NCI-H1105 treated with DMSO at 0.1 percent for 48 hours (cell line): ENCODE measurements around the gene SPON2.

ENCODE experiments used
- DNase-seq: peaks from one replicate; lab custom pipeline; 2025; lab: John Stamatoyannopoulos, UW

The SPON2 gene

DNA sequence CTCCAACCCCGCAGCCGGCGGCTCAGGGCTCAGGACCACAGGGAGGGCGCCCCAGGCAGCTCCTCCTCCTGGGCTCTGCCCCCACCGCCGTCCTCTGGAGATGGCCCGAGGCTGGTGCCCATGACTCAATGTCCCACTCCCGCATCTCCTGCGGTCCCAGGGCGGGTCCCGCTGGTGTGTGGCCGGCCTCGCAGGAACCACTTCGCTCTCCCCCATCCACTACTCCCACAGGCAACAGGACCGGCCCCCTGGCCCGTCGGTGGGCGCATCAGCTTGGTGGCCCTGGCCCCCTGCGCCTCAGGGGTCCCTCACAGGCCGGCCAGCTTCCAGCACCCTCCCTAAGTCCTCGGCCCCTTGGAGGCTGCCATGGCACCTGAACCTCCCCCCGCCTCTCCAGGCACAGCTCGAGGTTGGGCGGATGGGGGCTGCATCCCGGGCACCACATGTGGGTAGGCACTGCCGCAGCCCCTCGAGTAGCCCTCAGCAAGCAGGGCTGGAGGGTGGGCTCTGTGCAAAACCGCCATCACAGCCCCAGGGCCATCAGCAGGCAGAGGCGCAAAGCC is 22.8 kb upstream of the SPON2 start:
- DNase-seq = no peak

DNA sequence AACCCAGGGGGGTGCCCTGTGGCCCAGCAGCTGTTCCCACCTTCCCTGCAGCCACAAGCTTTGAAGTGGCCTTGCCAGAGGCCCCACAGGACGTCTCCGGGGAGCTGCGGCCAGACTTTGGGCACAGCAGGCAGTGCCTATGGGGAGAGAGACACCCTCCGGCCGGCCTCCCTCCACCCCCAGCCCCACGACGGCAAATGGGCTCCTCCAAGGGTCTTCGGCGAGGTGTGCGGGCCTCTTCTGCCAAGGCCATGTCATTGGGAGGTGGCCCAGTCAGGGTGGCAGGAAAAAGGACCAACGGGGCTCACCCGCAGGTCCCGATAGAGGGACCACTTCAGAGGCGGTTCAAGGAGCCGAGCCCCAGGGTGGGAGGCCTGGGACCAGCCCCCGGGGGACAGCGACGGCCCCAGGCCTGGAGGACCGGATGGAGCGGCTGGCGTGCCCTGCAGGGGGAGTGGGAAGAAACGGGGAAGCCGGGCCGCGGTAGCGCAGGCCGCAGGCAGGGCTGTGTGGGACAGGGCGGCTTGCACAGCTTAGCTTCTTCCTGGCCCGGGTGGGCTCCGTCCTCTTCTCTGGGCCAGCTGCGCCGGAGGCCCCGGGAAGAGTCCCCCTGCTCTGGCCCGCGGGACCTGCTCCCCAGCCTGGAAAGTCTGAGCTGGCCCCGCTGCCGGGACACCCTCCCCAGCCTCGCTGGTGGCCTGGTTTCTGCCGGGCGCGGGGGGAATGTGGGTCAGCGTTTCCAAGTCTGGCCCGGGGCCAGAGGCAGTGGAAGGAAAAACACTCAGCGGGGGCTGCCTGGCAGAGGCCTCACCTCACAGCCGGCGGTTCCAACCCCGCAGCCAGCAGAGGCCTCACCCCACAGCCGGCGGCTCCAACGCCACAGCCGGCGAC is 21.9 kb upstream of the SPON2 start:
- DNase-seq = no peak

DNA sequence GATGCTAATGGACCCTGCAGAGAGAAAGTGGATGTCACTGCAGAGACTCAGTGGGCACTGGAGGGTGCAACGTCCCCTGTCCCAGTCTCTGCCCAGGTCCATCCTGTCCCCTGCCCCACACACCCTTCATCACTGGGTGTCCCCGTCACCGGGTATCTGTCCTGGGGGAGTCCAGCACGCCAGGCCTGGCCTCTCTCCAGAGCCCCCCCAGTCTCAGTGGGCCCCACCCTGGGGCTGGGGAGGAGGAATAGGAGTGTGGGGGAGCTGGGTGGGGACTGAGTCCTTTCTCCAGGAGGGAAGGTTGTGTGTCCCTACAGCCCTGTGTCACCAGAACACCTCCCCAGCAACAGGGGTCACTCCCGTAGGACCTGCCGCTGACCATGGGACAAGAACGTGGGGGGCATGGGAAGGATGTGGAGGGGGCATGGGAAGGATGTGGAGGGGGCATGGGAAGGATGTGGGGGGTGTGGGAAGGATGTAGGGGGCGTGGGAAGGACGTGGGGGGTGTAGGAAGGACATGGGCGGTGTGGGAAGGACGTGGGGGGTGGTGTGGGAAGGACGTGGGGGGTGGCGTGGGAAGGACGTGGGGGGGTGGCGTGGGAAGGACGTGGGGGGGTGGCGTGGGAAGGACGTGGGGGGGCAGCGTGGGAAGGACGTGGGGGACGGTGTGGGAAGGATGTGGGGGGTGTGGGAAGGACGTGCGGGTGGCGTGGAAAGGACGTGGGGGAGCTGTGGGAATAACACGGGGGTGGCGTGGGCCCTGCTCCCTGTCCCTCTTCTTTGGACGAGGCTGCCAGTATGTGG is 21.0 kb upstream of the SPON2 start:
- no peak for DNase-seq

DNA sequence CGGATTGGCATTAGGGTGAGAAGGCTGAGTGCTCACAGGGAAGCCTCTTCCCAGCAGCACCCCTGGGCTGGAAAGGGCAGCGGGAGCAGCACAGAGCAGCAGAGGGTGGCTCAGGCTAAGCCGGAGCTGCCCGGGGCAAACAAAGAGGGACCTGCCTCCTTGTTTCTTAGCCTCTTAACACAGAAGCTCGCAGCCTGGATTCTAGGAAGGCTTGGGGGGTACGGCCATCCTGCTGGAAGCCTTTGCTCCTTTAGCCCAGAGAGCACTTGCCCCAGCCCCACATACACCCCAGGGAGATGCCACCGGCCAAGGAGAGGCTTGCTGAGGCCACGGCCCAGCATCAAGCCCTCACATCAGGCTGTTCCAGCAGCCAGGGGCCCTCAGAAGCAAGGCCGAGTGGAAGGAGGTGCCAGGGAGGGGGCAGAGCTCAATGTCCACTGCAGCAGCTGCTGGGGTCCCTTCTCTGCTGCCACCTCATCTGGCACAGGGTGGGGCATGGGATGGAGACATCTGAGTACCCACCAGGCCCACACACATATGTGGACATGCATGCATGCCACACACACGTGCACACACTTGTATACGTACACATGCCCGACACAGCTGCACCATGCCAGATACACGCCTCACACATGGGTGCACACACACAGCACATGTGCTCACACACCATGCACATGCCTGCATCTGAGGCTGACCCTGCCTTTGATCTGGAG is 20.3 kb upstream of the SPON2 start:
- no peak for DNase-seq

DNA sequence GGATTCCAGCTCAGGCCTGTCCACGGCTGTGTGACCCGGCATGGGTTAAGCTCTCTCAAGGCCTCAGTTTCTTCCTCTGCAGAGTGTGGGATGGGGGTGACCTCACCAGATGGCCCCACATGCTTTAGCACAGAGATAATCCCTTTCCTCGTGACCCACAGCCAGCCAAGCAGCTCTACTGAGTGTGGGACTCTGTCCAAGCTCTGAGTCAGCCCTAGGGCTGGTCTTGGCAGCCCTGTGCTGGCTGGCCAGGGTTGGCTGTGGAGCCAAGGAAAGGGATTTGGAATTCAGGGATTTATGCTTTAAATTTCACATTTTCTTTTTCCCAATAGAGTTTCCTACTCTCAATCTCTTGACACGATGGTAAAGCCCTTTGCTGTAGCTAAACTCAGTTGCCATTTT is 19.7 kb upstream of the SPON2 start:
- no peak for DNase-seq

DNA sequence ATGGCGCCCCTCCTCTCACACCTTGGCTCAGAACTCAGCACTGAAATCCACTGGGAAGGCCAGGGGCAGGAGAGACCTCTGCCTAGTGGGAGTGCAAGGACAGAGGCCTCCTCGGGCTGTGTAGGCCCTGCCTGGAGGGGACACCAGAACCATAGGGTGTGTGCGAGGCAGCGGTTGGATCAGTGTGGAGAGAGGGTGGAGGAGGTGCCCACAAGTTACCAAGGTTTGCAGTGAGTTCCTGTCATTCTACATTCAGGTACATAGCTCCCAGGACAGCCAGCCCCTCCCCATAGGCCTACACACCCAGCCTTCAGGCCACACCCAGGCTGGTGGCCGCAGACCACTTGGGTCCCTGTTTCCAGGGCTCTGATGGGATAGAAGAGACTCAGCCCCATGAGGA is 19.2 kb upstream of the SPON2 start:
- no peak for DNase-seq

DNA sequence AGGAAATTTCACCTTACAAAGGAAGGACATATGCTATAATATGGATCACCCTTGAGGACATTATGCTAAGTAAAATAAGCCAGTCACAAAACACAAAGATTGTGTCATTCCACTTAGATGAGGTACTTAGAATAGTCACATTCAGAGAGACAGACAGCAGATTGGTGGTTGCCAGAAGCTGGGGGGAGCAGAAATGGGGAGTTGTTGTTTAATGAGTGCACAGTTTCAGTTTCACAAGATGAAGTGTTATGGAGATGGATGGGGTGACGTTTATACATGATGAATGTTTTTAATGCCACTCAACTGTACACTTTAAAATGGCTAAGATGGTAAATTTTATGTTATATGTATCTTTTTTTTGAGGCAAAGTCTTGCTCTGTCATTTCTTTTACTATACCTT is 14.8 kb upstream of the SPON2 start:
- DNase-seq = no peak

DNA sequence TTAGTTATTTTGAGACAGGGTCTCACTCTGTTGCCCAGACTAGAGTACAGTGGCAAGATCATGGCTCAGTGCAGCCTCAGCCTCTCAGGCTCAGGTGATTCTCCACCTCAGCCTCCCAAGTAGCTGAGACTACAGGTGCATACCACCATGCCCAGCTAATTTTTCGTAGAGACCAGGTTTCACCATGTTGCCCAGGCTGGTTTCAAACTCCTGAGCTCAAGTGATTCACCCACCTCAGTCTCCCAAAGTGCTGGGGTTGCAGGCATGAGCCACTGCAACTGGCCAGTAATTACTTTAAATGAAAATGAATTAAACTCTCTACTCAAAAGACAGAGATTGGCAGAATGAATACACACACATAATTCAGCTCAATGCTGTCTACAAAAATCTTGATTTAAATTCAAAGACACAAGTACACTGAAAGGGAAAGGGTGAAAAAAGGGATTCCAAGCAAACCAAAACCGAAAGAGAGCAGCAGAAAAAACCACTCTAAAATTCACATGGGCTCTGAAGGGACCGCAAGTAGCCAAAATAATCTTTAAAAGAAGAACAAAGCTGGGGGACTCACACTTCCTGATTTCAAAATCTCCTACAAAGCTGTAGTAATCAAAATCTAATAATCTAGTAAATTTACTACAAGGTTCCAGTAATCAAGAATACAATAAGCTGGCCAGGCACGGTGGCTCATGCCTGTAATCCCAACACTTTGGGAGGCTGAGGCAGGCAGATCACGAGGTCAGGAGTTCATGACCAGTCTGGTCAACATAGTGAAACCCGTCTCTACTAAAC is 11.8 kb upstream of the SPON2 start:
- no peak for DNase-seq

DNA sequence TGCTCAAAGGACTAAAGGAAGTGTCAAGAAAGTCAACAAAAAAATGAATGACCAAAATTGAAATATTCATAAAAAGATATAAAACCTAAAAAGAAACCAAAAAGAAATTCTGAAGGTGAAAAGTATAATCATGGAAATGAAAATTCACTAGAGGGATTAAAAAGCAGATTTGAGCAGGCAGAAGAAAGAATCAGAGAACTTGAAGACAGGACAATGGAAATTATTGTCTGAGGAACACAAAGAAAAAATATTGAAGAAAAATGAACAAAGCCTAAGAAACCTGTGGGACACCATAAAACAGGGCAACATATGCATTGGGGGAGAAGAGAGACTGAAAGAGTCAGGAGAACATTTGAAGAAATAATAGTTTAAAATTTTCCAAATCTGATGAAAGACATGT is 9.9 kb upstream of the SPON2 start:
- DNase-seq = no peak

DNA sequence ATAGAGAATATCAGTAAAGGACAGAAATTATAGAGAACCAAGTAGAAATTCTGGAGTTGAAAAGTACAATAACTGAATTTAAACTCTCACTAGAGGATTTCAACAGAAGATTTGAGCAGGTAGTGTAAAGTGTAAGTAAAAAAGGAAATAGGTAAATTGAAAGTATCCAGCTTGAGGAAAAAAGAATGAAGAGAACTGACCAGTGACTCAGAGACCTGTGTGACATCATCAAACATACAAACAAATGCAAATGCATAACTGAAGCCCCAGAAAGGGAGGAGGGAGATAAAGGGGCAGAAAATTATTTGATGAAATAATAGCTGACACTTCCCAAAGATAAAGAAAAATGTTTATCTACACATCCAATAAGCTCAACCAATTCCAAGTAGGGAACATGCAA is 8.3 kb upstream of the SPON2 start:
- no peak for DNase-seq

DNA sequence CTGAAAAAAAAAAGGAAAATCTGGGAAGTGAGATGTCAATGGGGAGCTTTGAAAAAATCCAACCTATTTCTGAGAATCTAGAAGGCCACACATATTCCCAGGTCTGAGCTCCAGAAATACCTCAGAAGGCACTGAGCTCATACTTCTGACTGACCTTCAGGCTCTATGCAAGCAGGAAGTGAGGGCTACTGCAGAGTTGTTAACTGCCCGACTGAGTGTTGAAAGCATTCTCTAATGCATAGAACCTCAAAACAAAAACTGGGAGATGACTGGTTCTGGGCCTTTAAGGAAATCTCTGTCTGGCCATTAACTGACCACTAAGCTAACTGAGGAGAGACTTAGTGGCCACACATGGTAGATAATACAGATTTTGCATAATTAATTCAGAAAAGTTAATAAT is 7.6 kb upstream of the SPON2 start:
- DNase-seq = no peak

DNA sequence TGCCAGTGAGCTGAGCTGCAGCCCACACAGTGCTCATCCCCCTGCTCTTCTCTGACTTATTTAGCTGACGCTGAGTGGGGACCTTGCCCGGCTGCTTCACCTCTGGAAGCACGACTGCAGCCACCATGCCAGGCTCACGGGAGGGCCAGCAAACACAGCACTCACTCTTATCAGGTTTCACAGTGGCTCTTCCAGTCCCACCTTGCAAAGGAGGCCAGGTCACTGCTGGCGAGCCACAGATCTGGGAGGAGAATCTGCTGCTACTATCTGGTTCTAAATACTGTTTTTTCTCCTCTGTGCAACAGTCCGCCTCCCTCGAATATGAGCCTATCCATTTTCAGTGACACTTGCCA is 6.7 kb upstream of the SPON2 start:
- no peak for DNase-seq

DNA sequence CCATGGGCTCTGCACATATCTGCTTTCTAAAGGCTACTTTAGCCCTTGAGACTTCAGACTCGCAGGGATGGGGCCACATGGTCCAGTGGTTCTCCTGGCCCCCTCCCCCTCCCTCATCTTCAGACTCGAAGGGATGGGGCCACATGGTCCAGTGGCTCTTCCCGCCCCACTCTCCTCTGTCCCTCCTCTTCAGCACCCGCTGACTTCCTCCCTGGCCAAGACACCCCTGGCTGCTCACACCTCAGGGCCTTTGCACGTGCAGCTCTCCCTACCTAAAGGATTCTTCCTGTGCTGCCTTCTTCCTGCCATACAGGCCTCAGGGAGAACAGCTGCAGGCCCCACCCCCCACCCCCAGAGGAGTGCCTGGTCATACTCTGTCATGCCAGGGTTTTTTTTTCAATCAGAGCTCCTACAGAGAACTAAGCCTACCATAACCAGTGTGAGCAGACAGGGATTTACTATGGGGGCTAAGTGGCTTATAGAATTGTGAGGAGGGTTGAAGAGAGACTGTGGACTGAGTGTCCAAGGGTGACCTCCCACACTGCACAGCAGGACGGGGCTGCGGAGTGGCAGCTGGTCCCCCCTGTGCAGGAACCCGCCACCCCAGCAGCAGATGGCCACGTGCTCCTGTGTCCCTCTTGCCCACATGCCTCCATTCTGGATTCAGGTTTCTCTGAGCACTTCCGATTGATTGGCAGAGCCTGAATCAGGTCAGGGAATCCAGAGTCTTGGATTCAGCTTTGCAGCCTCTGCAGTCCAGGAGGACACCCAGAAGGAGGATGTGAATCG is 6.1 kb upstream of the SPON2 start:
- DNase-seq = no peak

DNA sequence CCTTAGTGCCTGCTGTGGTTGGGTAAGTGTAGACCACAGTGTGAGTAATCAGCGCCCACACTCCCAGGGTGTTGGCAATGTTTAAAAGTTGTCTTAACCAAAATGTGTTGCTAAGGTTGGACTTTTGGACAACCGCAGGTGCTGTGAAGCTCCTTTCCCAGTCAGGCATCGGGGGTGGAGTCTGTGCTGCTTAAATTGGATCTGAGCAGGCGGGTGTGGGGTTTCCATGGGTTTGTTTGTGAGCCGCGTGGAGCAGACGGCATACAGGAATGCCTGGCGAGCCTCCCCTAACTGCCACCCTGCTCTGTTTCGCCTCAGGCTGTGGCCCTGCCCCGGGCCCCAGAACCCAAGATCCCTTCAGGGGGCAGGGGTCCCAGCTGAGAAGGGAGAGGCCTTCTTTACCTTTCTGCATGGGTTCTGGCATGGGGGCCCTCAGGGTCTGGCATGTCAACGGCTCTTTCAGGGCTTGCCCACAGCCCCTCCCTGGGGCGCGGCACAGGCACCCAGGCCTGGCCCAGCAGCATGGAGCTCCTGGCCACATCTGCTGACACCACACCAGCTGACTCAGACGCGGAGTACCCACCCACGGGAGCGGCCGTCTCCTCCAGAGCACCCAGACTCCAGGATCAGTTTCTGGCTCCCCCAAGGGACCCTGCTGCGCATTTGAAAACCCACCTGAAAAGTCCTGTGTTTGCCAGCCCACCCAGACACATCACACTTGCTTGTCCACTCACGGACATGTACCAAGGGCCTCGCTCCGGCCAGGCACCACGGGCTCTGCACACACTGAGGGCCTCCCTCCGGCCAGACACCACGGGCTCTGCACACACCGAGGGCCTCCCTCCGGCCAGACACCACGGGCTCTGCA is 5.1 kb upstream of the SPON2 start:
- DNase-seq = no peak

DNA sequence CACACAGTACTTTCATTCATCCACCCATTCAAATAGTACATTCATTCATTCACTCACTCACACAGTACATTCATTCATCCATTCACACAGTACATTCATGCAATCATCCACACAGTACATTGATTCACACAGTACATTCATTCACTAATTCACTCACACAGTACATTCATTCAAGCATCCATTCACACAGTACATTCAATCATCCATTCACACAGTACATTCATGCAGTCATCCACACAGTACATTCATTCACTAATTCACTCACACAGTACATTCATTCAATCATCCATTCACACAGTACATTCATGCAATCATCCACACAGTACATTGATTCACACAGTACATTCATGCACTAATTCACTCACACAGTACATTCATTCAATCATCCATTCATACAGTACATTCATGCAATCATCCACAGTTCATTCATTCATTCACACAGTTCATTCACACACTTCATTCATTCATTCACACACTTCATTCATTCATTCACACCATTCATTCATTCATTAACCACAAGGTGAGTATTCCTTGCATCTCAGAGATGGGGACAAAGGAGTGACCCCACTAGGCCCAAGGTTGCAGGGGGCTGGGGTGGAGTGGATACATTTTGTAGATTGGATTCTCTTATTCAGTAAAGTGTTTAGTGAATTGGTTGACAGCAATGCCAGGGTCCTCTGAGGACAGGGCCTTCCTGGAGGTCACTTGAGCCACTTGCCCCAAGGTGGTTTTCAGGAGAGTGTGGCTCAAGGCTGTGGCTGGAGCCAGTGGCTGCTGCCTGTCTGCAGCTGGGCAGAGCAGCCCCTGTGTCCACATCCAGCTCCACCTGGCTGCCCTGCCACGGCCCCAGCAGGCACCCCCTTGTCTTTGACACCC is 4.3 kb upstream of the SPON2 start:
- DNase-seq = no peak

DNA sequence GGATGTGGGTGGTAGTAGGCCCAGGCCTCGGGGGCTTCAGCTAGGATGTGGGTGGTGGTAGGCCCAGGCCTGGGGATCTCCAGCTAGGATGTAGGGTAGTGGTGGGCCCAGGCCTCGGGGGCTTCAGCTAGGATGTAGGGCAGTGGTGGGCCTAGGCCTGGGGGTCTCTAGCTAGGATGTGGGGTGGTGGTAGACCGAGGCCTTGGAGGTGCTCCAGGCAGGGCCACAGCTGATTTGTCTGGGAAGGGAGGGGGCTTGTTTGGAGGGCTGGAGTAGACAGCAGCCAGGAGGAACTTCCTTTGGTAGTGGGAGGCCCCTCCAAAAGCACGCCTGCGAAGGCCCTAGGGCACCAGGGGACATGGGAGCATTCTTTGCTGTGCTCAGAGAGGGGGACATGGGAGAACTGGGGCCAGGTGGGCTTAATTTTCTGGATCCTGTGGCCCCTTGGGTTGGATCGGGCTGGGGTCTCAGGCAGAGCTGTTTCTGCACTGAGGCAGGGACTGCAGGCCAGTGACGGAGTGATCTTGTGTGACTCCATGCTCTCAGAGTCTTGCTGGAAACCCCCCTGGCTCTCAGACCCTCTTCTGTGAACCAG is 3.3 kb upstream of the SPON2 start:
- DNase-seq = no peak

DNA sequence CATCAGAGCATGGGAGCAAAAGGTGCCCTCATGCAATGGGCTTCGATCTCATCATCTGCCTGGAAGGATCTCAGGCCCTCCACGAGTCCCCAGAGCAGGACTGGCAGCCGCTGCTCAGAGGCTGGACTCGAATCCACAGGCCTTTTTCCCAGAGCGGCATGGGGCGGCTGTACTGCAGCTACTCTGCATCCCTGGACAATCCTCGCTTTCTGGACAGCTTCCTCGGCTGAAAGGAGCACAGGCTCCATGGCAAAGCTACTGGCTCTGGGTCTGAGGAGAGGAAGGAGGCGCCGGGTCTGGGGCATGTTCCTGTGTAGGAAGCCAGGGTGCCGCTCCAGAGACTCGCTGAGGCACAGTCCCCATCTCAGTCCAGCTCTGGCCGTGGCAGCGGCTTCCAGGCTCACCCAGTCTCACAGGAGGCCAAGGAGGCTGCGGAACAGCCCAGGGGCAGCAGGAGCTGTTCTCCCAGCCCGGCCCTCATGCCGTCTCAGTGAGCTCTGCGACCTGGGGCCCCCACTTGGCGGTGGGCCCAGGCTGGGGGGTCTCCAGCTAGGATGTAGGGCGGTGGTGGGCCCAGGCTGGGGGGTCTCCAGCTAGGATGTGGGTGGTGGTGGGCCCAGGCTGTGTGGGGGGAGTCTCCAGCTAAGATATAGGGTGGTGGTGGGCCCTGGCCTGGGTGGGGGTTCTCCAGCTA is 2.7 kb upstream of the SPON2 start:
- DNase-seq = no peak
